ENCODE measurements around the gene CLIC4.

DNA sequence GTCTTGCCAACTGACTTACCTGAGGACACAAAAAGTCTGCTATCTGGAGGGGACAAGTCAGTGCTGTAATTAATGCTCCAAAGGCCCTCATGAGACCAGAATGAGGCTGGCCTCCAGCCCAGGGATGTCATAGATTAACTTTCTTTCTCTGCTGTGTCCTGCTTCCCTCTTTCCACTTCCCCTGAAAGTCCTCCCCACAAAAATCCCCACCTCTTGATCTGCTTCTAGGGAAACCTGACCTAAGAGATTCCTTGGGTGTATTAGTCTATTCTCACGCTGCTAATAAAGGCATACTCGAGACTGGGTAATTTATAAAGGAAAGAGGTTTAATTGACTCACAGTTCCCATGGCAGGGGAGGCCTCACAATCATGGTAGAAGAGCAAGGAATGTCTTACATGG is 145.6 kb downstream of the CLIC4 start:
- TF ChIP-seq CTCF (conservative IDR thresholded peaks at IDR 0.05; ENCODE audit: low read length) (no peak), EZH2phosphoT487 (IDR thresholded peaks at IDR 0.05; ENCODE audit: borderline replicate concordance) (no peak)
